Measurements from ENCODE around the gene MEDAG. TPM values are rescaled to one million over a fixed set of nuclear protein-coding genes. Genes with fewer than 3 reads are reported as not detected.
A peak's percentile ranks its signal among the peaks of the same experiment; 100 is the strongest.

The MEDAG gene
- total RNA-seq, 4 donors from 2014 or later: 10.3 to 35.9 (median 14.2) TPM

DNA sequence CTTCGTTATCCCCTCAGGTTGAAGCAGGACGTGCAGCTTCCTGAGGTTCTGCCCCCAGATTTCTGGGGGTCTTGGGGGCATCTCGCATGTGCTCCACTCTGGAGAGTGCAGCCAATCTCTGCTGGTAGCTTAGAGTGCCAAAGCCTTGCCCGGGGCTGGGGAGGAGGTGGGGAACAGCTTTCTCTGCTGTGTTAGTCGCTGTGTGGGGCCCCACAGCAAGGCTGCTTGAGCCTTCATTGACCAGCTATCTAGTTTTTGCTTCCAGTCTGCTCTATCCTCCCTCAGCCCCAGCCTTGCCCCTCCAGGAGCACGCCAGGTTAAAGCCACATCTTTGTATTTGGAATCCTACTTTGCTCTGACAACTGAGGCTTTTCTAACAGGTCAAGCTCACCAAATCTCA, 32.0 kb upstream of the MEDAG start:
- 75 to 88% methylated on average over 6 of the region's 6 CpGs for WGBS, 2 donors
- intact Hi-C loops (cut with DNase I; ENCODE audit: low total_unique reads): no loop called here
- H3K4me3 ChIP-seq (ENCODE audit: low read depth, poor library complexity, severe bottlenecking): no peak overlapping the region
- DNase-seq (ENCODE audit: low spot score in 2 of 2): peak in 1 of 2 donors; percentile 77
- TF ChIP-seq, protein P1, sequence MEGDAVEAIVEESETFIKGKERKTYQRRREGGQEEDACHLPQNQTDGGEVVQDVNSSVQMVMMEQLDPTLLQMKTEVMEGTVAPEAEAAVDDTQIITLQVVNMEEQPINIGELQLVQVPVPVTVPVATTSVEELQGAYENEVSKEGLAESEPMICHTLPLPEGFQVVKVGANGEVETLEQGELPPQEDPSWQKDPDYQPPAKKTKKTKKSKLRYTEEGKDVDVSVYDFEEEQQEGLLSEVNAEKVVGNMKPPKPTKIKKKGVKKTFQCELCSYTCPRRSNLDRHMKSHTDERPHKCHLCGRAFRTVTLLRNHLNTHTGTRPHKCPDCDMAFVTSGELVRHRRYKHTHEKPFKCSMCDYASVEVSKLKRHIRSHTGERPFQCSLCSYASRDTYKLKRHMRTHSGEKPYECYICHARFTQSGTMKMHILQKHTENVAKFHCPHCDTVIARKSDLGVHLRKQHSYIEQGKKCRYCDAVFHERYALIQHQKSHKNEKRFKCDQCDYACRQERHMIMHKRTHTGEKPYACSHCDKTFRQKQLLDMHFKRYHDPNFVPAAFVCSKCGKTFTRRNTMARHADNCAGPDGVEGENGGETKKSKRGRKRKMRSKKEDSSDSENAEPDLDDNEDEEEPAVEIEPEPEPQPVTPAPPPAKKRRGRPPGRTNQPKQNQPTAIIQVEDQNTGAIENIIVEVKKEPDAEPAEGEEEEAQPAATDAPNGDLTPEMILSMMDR (IDR thresholded peaks at IDR 0.05): no peak
- no peak for TF ChIP-seq POLR2A (IDR thresholded peaks at IDR 0.05)

DNA sequence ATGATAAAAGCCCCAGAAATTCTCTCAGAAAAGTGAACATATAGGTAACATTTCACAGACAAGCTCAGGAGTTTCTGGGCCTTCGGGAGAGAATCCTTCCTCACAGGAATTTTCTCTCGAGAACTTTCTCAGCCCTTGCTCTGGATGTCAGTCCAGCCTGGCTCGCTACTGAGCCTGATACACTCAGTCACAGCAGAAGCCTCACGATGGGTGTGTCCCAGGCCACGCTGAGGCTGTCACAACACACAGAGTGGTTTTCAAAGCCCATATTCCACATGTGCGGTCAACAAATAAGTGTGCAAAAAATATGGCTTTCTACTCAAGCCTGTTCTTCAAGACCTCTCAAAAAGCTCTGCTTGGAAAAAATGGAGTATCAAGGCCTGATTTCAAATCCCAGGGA, 31.5 kb upstream of the MEDAG start:
- WGBS, 2 donors: 70 to 75% methylated on average over 6 of the region's 6 CpGs
- intact Hi-C loops (cut with DNase I; ENCODE audit: low total_unique reads): no loop called here
- H3K4me3 ChIP-seq (ENCODE audit: low read depth, poor library complexity, severe bottlenecking): no peak overlapping the region
- peak in 1 of 2 donors; percentile 87 for DNase-seq (ENCODE audit: low spot score in 2 of 2)
- TF ChIP-seq, protein P1 (IDR thresholded peaks at IDR 0.05): no peak
- no peak for TF ChIP-seq POLR2A (IDR thresholded peaks at IDR 0.05)

DNA sequence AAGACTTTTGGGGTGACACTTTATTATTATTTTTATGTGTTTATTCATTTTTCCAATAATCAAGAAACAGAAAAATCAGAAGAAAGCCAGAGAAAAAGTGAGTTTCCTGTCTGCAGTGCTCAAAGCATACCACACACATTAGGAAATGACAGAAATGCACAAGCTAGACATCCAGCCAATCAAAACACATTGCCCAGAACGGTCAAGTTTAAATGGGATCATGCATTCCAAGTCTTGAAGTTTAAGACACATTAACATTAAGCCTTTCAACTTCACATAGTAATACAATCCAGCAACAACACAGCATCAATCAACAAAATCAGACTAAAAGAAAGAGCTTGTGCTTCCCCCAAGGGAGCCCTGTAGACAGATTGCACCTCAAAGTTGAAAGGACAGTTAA, 28.7 kb upstream of the MEDAG start:
- intact Hi-C loops (cut with DNase I; ENCODE audit: low total_unique reads): no loop called here
- no peak overlapping the region for H3K4me3 ChIP-seq (ENCODE audit: low read depth, poor library complexity, severe bottlenecking)
- TF ChIP-seq, protein P1 (IDR thresholded peaks at IDR 0.05): no peak
- no peak for TF ChIP-seq POLR2A (IDR thresholded peaks at IDR 0.05)
- no peak for DNase-seq (ENCODE audit: low spot score in 2 of 2)
- WGBS, 2 donors: 8 to 32% methylated on average over 1 of the region's 1 CpG

DNA sequence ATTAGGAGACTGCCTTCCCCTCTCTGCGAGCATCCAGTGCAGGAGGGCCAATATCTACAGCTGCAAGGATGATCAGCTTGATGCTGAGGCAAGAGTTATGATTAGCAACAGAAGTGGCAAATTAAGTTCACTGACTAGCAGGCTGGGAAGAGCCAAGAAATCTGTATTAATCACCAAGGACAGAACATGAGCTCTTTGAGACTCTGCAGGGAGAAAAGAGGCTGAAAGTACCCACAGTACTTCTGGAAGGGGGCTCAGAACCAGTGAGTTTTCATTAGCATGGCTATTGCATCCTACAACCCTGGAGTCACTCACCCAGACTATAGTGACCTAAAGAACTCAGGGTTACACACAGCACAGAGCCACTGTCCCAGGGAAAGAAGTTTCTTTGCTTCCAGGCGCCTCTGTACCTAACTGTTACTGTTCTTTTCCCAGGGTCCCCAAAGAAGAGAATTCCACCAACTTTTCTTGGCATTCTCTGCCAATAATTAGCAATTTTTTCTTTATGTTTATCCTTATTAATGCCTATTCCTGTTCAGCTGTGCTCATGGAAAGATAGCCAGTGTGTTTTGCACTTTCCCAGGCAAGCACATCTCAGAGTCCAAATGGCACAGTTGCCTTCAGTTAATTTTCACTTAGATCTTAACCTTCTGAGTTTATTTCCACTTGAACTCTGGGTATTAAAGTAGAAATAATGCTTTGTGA, 25.8 kb upstream of the MEDAG start:
- peak in 1 of 2 donors; percentile 46 for DNase-seq (ENCODE audit: low spot score in 2 of 2)
- WGBS, 2 donors: 74 to 76% methylated on average over 2 of the region's 2 CpGs
- no peak for TF ChIP-seq POLR2A (IDR thresholded peaks at IDR 0.05)
- TF ChIP-seq, protein P1 (IDR thresholded peaks at IDR 0.05): no peak
- H3K4me3 ChIP-seq (ENCODE audit: low read depth, poor library complexity, severe bottlenecking): no peak overlapping the region
- intact Hi-C loops (cut with DNase I; ENCODE audit: low total_unique reads): no loop called here

DNA sequence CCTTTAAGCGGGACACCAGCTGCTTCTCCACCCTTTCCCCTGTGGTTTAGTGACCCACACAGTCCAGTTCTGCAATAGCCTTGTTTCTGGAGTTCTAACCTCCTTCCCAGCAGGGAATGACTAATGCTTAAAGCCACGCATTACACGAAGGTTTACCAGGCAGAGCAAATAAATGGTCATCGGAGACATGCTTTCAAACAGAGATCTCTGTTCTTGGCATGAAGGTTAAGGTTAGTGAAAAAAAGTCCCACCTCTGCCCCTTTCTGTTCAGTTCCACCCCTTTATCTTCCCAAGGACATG, 25.3 kb upstream of the MEDAG start:
- WGBS, 2 donors: 49 to 51% methylated on average over 4 of the region's 4 CpGs
- intact Hi-C loops (cut with DNase I; ENCODE audit: low total_unique reads): no loop called here
- no peak for TF ChIP-seq POLR2A (IDR thresholded peaks at IDR 0.05)
- TF ChIP-seq, protein P1 (IDR thresholded peaks at IDR 0.05): no peak
- H3K4me3 ChIP-seq (ENCODE audit: low read depth, poor library complexity, severe bottlenecking): no peak overlapping the region
- DNase-seq (ENCODE audit: low spot score in 2 of 2): peak; percentile 53 to 63

DNA sequence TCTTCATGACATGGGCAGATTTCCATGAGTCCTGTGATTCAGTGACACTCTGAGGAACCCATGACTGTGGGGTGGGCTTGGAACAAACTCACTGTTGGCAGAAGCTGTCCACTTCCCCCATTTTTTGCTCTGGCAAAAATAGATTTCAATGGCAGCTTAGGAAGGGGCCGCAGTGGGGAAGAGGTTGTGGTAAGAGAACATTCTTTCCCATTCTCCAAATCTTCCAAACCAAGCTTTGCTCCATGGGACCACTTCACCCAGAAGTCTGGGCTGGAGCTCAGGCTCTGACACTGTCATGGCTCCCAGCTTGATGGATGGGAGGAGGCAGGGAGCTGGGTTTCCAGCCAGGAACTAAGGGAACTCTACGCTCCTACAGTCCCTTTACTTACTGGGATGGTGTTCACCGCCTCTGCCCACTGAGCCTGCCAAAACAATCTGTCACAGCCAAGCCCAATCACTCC, 24.9 kb upstream of the MEDAG start:
- no peak overlapping the region for H3K4me3 ChIP-seq (ENCODE audit: low read depth, poor library complexity, severe bottlenecking)
- TF ChIP-seq, protein P1 (IDR thresholded peaks at IDR 0.05): no peak
- no peak for TF ChIP-seq POLR2A (IDR thresholded peaks at IDR 0.05)
- intact Hi-C loops (cut with DNase I; ENCODE audit: low total_unique reads): no loop called here
- 47 to 58% methylated on average over 3 of the region's 3 CpGs for WGBS, 2 donors
- DNase-seq (ENCODE audit: low spot score in 2 of 2): peak; percentile 55 to 87

Data from lower leg skin (tissue), 4 donors.